Vagina (tissue), 2 donors: ENCODE results near the gene AMER2. TPM values are rescaled to one million over a fixed set of nuclear protein-coding genes. Genes with fewer than 3 reads are reported as not detected.

Source experiments
- DNase-seq, 2 donors: peaks; one replicate each; pipeline ENCODE4 v3.0.0-alpha.2; 2017; ENCODE audit errors: extremely low spot score in 2 of 2
- H3K27ac ChIP-seq: fragments of 200-600 bp; sonication (generic); one replicate; pipeline ENCODE4 v1.5.1; 2019
- H3K27me3 ChIP-seq: fragments of 200-600 bp; sonication (generic); one replicate; pipeline ENCODE4 v1.5.1; 2019
- H3K36me3 ChIP-seq, 2 donors: fragments of 200-600 bp; sonication (generic); one replicate each; pipeline ENCODE4 v1.5.1; 2017 to 2019
- H3K4me1 ChIP-seq: fragments of 200-600 bp; sonication (generic); one replicate; pipeline ENCODE4 v1.5.1; 2019
- H3K4me3 ChIP-seq, 2 donors: fragments of 200-600 bp; sonication (generic); 1 replicate in 1 of 2; 2 replicates in 1 of 2; pipeline ENCODE4 v1.5.1; 2016 to 2019
- H3K9me3 ChIP-seq: fragments of 200-600 bp; sonication (generic); one replicate; pipeline ENCODE4 v1.5.1; 2019
- POLR2A ChIP-seq, 2 donors: fragments of 450-650 bp; IDR thresholded peaks; one replicate each; pipeline ENCODE4 v1.6.1; 2017; ENCODE audit warnings: antibody characterized with exemption in 2 of 2, mild to moderate bottlenecking in 2 of 2, moderate library complexity in 2 of 2
- POLR2AphosphoS5 ChIP-seq, 2 donors: sonication (generic); formaldehyde crosslinking; IDR thresholded peaks; one replicate each; pipeline ENCODE4 v1.9.0; 2017; ENCODE audit warnings: antibody characterized with exemption in 2 of 2, mild to moderate bottlenecking in 2 of 2, low read depth in 1 of 2; ENCODE audit not compliant: insufficient read depth in 1 of 2
- intact Hi-C: fragments of 100-400 bp; cut with DNase I; formaldehyde crosslinking; loops from one replicate; pipeline ENCODE4 v1.15.1; 2023
- total RNA-seq: library from RNA; depleted of rRNA; stranded (reverse); fragments of >200 nt; gene quantifications from one replicate; pipeline ENCODE4 v1.2.3, GENCODE V29; 2016
- TF ChIP-seq, protein P1 (sequence below), 3 experiments: fragments of 450-650 bp in 2 of 3; fragments of 200-600 bp in 1 of 3; sonication (generic) in 1 of 3; IDR thresholded peaks; one replicate each; pipeline ENCODE4 v1.5.1; 2017 to 2019; ENCODE audit warnings: antibody characterized with exemption in 3 of 3, mild to moderate bottlenecking in 2 of 3, moderate library complexity in 2 of 3

Gene AMER2
- total RNA-seq, 1 donor from 2014 or later, result not detected

DNA sequence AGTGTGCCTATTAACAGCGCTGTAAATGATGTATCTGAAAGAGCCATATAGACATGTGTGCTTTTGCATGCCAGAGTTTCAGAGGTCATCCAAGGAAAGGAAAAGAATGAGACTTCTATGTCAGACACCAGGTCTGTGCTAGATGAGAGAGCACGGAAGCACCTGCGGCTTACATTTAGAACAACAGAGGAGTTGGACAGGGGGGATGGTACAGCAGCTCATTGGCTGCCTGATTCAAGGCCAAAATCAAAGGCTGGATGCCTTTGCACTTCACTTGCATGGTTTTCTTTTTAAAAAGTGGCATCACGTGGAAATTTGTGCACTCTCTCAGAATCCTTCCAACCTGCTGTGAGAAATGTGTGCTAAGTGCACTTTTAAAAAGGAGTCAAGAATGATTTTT lies 32.8 kb upstream of the AMER2 start:
- Histone ChIP-seq H3K36me3 (no peaks in the 10 kb centered on the region), H3K4me1 (no peaks in the 10 kb centered on the region), H3K9me3 (no peaks in the 10 kb centered on the region), H3K27ac (no peak overlapping the region), H3K4me3 (no peak overlapping the region), H3K27me3 (no peaks in the 10 kb centered on the region)
- DNase-seq, result no peak
- TF ChIP-seq POLR2A (IDR thresholded peaks at IDR 0.05) (no peak), POLR2AphosphoS5 (IDR thresholded peaks at IDR 0.05; ENCODE audit: insufficient read depth in 1 of 2, low read depth in 1 of 2) (no peak)
- TF ChIP-seq, protein P1, sequence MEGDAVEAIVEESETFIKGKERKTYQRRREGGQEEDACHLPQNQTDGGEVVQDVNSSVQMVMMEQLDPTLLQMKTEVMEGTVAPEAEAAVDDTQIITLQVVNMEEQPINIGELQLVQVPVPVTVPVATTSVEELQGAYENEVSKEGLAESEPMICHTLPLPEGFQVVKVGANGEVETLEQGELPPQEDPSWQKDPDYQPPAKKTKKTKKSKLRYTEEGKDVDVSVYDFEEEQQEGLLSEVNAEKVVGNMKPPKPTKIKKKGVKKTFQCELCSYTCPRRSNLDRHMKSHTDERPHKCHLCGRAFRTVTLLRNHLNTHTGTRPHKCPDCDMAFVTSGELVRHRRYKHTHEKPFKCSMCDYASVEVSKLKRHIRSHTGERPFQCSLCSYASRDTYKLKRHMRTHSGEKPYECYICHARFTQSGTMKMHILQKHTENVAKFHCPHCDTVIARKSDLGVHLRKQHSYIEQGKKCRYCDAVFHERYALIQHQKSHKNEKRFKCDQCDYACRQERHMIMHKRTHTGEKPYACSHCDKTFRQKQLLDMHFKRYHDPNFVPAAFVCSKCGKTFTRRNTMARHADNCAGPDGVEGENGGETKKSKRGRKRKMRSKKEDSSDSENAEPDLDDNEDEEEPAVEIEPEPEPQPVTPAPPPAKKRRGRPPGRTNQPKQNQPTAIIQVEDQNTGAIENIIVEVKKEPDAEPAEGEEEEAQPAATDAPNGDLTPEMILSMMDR (IDR thresholded peaks at IDR 0.05), result no peak
- intact Hi-C loops, result no loop called here

DNA sequence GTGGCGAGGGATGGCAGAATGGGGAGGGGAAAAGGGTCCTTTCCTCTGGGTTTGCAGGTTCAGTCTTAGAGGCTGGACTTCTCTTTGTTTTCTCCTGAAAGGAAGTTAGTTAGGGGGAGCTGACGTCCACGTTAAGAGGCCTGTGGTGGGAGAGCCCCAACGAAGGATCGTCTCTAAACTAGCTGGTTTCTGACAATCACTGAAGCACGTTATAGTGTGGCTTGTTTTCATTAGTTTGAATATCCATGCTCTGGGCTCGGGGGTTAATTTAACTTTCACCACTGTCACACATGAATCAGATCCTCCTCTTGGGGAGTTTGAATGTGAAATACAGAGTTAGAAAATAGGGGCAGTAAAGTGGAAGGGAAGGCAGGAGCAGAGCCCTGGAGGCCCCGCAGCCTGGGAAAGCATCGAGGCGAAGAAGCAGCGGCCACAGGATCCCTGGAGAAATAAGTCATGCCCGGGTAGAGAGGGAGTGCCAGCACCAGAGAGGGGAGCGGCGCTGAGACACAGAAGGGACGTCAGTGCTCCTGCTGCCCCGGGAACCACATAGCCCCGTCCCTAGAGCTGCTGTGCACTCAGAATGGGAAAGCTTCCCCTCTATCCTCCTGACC lies 31.1 kb upstream of the AMER2 start:
- intact Hi-C loops, result no loop called here
- DNase-seq, result no peak

DNA sequence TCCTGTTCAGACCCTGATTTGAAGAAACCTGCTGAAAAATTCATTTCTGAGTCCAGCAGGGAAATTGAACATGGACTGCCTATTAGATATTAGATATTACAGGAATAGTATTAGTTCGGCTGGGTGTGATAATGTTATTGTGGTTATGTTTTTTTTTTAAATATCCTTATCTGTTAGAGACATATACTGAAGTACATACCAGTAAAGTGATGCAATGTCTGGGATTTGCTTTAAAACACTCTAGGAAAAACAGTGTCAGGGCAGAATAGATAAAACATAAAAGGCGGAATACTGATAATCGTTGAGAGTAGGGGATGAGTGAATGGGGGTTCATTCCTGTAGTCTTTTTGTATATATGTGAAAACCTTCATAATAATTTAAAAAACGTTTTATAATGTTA lies 28.7 kb upstream of the AMER2 start:
- no peak overlapping the region for H3K4me3 ChIP-seq
- no peaks in the 10 kb centered on the region for H3K4me1 ChIP-seq
- no peaks in the 10 kb centered on the region for H3K9me3 ChIP-seq
- DNase-seq, result no peak
- intact Hi-C loops, result no loop called here
- H3K27ac ChIP-seq, result no peak overlapping the region
- no peak for TF ChIP-seq POLR2A (IDR thresholded peaks at IDR 0.05)
- TF ChIP-seq, protein P1 (IDR thresholded peaks at IDR 0.05), result no peak
- no peak for TF ChIP-seq POLR2AphosphoS5 (IDR thresholded peaks at IDR 0.05; ENCODE audit: insufficient read depth in 1 of 2, low read depth in 1 of 2)
- no peaks in the 10 kb centered on the region for H3K36me3 ChIP-seq
- no peaks in the 10 kb centered on the region for H3K27me3 ChIP-seq

More for the DNA sequence above, 31.1 kb upstream of the AMER2 start:
- Histone ChIP-seq H3K4me1 (no peaks in the 10 kb centered on the region), H3K27ac (no peak overlapping the region), H3K4me3 (no peak overlapping the region), H3K36me3 (no peaks in the 10 kb centered on the region), H3K27me3 (no peaks in the 10 kb centered on the region), H3K9me3 (no peaks in the 10 kb centered on the region)
- TF ChIP-seq POLR2AphosphoS5 (IDR thresholded peaks at IDR 0.05; ENCODE audit: insufficient read depth in 1 of 2, low read depth in 1 of 2), result no peak
- TF ChIP-seq, protein P1 (IDR thresholded peaks at IDR 0.05), result no peak
- TF ChIP-seq POLR2A (IDR thresholded peaks at IDR 0.05), result no peak

DNA sequence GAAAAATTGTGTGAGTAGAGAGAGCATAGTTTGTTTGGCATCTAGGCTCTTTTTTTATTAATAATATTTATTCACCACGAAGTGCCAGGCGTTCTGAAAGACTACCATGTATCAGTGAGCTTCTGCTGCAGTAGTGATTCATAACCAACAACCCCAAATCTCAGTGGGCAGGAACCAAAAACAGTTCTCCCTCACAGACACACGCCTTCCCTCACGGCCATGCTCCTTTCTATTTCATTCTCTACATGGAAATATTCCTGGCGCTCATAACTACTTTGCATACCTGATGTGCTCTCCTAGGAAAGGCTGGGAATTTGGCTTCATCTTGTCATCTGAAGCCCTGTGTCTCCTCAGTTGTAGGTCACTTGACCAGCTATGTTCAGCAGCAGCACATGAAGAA lies 26.6 kb upstream of the AMER2 start:
- no peaks in the 10 kb centered on the region for H3K27me3 ChIP-seq
- TF ChIP-seq, protein P1 (IDR thresholded peaks at IDR 0.05), result no peak
- TF ChIP-seq POLR2A (IDR thresholded peaks at IDR 0.05), result no peak
- TF ChIP-seq POLR2AphosphoS5 (IDR thresholded peaks at IDR 0.05; ENCODE audit: insufficient read depth in 1 of 2, low read depth in 1 of 2), result no peak

DNA sequence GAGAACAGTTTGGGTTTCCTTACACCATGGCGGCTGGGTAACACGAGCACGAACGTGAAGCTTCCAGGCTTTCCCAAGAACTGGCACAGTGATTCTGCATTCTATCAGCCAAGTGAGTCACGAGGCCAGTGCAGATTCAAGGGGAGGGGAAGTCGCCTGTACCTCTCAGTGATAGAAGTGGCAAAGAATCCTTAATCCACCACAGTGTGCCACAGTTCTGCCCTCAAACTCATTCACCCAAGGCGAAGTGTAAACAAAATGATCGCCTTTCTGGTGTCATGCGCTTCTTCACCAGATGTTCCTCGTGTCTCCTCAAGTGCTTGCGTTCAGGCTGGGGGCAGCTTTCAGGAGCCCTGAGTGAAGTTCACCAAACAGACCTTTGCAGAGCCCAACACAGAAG lies 24.9 kb upstream of the AMER2 start:
- Histone ChIP-seq H3K4me1 (no peaks in the 10 kb centered on the region), H3K27me3 (no peaks in the 10 kb centered on the region), H3K9me3 (no peaks in the 10 kb centered on the region), H3K27ac (no peak overlapping the region), H3K36me3 (no peaks in the 10 kb centered on the region), H3K4me3 (no peak overlapping the region)
- no peak for DNase-seq
- no peak for TF ChIP-seq POLR2AphosphoS5 (IDR thresholded peaks at IDR 0.05; ENCODE audit: insufficient read depth in 1 of 2, low read depth in 1 of 2)
- no peak for TF ChIP-seq POLR2A (IDR thresholded peaks at IDR 0.05)
- TF ChIP-seq, protein P1 (IDR thresholded peaks at IDR 0.05), result no peak
- intact Hi-C loops, result no loop called here

More for the DNA sequence above, 26.6 kb upstream of the AMER2 start:
- intact Hi-C loops, result no loop called here
- Histone ChIP-seq H3K9me3 (no peaks in the 10 kb centered on the region), H3K4me3 (no peak overlapping the region), H3K36me3 (no peaks in the 10 kb centered on the region), H3K27ac (no peak overlapping the region), H3K4me1 (no peaks in the 10 kb centered on the region)
- no peak for DNase-seq
